ENCODE data around the gene SH3YL1. TPM values are rescaled to one million over a fixed set of nuclear protein-coding genes. Genes with fewer than 3 reads are reported as not detected.

The SH3YL1 gene
- total RNA-seq, 1 donor from 2014 or later: 55.5 TPM

DNA sequence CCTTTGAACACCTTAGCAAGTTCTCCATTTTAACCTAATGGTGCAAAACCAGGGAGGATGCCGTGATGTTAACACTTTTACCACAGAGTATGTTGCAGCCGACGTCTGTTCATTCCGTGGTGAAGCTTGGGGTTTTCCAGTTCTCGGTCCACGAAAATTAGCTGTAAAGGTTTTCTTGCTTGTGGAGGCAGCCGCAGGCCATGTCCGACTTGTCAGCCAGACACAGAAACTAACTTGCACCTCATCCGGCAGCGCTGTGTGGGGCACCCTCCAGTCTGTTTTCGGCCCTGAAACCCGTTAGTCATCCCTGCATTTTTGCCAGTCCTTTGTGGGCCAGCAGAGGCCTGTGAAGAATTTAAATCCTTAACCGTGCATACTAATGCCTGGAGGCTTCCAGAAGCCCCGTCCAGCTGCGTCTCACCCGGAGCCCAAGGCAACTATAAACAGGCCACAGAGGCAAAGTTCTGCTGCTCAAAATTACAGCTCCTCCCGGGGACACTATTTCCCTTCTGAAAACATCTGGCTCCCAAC lies 70.6 kb downstream of the SH3YL1 start:
- Mint-ChIP-seq H3K27me3 (ENCODE audit: unreplicated experiment) (no peaks in the 10 kb centered on the region), H3K9me3 (ENCODE audit: unreplicated experiment) (peaks cover 3% of the 10 kb centered on the region), H3K36me3 (ENCODE audit: unreplicated experiment) (no peaks in the 10 kb centered on the region), H3K4me1 (ENCODE audit: unreplicated experiment) (peaks cover 17% of the 10 kb centered on the region), H3K27ac (ENCODE audit: unreplicated experiment) (peak overlapping the region; percentile 58), H3K4me3 (ENCODE audit: unreplicated experiment) (no peak overlapping the region)
- no peak for DNase-seq (ENCODE audit: extremely low spot score, unreplicated experiment)
- TF ChIP-seq, protein P1, sequence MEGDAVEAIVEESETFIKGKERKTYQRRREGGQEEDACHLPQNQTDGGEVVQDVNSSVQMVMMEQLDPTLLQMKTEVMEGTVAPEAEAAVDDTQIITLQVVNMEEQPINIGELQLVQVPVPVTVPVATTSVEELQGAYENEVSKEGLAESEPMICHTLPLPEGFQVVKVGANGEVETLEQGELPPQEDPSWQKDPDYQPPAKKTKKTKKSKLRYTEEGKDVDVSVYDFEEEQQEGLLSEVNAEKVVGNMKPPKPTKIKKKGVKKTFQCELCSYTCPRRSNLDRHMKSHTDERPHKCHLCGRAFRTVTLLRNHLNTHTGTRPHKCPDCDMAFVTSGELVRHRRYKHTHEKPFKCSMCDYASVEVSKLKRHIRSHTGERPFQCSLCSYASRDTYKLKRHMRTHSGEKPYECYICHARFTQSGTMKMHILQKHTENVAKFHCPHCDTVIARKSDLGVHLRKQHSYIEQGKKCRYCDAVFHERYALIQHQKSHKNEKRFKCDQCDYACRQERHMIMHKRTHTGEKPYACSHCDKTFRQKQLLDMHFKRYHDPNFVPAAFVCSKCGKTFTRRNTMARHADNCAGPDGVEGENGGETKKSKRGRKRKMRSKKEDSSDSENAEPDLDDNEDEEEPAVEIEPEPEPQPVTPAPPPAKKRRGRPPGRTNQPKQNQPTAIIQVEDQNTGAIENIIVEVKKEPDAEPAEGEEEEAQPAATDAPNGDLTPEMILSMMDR (IDR thresholded peaks at IDR 0.05): no peak

DNA sequence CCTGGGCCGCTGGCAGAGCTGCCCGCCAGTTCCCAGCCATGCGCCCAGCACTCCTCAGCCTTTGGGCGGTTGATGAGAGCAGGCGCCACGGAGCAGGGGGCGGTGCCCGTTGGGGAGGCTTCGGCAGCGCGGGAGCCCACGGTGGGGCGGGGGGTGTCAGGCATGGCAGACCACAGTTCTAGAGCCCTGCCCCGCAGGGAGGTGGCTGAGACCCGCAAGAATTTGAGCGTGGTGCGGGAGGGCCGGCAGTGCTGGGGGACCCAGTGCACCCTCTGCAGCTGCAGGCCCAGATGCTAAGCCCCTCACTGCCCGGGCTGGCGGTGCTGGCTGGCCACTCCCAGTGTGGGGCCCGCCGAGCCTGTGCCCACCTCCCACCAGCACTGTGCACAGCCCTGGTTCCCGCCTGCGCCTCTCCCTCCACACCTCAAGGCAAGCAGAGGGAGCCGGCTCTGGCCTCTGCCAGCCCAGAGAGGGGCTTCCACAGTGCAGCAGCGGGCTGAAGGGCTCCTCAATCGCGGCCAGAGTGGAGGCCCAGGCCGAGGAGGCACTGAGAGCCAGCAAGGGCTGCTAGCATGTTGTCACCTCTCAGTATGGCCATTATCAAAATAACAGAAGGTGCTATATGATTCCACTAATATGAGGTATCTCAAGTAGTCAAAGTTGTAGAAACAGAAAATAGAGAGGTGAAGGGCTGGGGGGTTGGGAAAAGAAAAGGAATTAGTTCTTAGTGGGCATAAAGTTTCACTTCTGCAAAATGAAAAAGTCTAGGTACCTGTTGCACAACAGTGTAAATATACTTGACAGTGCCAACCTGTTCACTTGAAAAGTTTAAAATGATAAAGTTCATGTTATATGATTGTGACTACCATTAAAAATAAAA lies 72.3 kb downstream of the SH3YL1 start:
- TF ChIP-seq, protein P1 (IDR thresholded peaks at IDR 0.05): no peak
- no peaks in the 10 kb centered on the region for H3K36me3 Mint-ChIP-seq (ENCODE audit: unreplicated experiment)
- H3K4me3 Mint-ChIP-seq (ENCODE audit: unreplicated experiment): no peak overlapping the region
- DNase-seq (ENCODE audit: extremely low spot score, unreplicated experiment): no peak
- peaks cover 17% of the 10 kb centered on the region for H3K4me1 Mint-ChIP-seq (ENCODE audit: unreplicated experiment)
- H3K27me3 Mint-ChIP-seq (ENCODE audit: unreplicated experiment): no peaks in the 10 kb centered on the region
- peaks cover 8% of the 10 kb centered on the region for H3K9me3 Mint-ChIP-seq (ENCODE audit: unreplicated experiment)
- no peak overlapping the region for H3K27ac Mint-ChIP-seq (ENCODE audit: unreplicated experiment)

DNA sequence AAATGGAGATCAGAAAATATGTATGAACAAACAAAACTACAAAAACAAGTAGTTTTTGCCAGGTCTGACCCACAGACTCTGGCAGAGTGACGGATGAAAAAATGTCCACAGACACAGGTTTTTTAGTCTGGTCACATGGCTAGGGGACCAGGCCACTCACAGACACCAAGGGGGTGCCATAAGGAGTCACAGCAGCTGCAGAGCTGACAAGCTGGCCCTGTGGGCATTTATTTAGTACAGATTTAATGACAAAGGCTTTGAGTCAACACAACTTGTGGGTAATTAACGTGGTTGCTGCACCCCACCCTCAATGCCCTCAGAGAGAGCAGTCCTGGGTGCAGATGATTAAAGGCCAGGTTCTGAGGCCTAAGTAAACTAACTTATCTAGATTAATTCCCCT lies 76.0 kb downstream of the SH3YL1 start:
- Mint-ChIP-seq H3K4me1 (ENCODE audit: unreplicated experiment) (peaks cover 3% of the 10 kb centered on the region), H3K27ac (ENCODE audit: unreplicated experiment) (no peak overlapping the region), H3K27me3 (ENCODE audit: unreplicated experiment) (no peaks in the 10 kb centered on the region), H3K9me3 (ENCODE audit: unreplicated experiment) (peaks cover 21% of the 10 kb centered on the region), H3K4me3 (ENCODE audit: unreplicated experiment) (no peak overlapping the region), H3K36me3 (ENCODE audit: unreplicated experiment) (no peaks in the 10 kb centered on the region)
- no peak for DNase-seq (ENCODE audit: extremely low spot score, unreplicated experiment)
- TF ChIP-seq, protein P1 (IDR thresholded peaks at IDR 0.05): no peak

DNA sequence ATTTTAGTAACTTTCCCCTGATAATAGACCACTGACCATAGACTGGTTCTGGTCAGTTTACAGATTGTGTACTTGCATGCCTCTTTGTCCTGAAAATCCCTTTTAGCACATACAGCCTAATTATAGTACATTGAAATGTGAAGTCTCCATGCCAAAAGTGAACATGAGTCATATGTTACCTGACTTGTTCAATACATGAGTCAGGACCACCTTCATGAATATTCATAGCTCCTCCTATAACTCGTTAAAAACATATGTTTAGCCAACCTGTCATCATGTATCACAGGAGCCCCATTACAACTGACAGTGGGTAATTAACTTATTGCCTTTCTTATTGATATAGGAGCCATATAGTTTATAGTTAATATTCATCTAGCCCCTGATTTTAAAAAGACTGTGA lies 78.6 kb downstream of the SH3YL1 start:
- Mint-ChIP-seq H3K36me3 (ENCODE audit: unreplicated experiment) (no peaks in the 10 kb centered on the region), H3K9me3 (ENCODE audit: unreplicated experiment) (peaks cover 23% of the 10 kb centered on the region), H3K27me3 (ENCODE audit: unreplicated experiment) (no peaks in the 10 kb centered on the region), H3K4me3 (ENCODE audit: unreplicated experiment) (no peak overlapping the region), H3K4me1 (ENCODE audit: unreplicated experiment) (peaks cover 2% of the 10 kb centered on the region), H3K27ac (ENCODE audit: unreplicated experiment) (no peak overlapping the region)
- TF ChIP-seq, protein P1 (IDR thresholded peaks at IDR 0.05): no peak
- no peak for DNase-seq (ENCODE audit: extremely low spot score, unreplicated experiment)

DNA sequence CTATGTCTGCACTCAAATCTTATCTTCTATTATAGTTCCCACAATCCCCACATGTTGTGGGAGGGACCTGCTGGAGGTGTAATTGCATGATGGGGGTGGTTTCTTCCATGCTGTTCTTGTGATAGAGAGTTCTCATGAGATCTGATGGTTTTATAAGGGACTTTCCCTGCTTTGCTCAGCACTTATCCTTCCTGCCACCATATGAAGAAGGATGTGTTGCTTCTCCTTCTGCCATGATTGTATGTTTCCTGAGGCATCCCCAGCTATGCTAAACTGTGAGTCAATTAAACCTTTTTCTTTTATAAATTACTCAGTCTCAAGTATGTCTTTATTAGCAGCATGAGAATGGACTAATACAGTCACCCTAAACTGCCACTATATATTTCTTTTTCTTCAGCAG lies 79.1 kb downstream of the SH3YL1 start:
- H3K9me3 Mint-ChIP-seq (ENCODE audit: unreplicated experiment): peaks cover 23% of the 10 kb centered on the region
- H3K27ac Mint-ChIP-seq (ENCODE audit: unreplicated experiment): no peak overlapping the region
- no peaks in the 10 kb centered on the region for H3K27me3 Mint-ChIP-seq (ENCODE audit: unreplicated experiment)
- no peak for DNase-seq (ENCODE audit: extremely low spot score, unreplicated experiment)
- H3K36me3 Mint-ChIP-seq (ENCODE audit: unreplicated experiment): no peaks in the 10 kb centered on the region
- TF ChIP-seq, protein P1 (IDR thresholded peaks at IDR 0.05): no peak
- H3K4me3 Mint-ChIP-seq (ENCODE audit: unreplicated experiment): no peak overlapping the region
- H3K4me1 Mint-ChIP-seq (ENCODE audit: unreplicated experiment): peaks cover 2% of the 10 kb centered on the region
